HL-60/S4 treated with phorbol 12-myristate 13-acetate at 8.2 ng/mL for 4 days and 3 days (cell line): ENCODE data around the gene NUTM1.
"Not testable (repeated sequence)": the region's sequence is repeated elsewhere in the genome, so short reads cannot be mapped to it uniquely, and the experiment has no call there.

Experiments used
- in situ Hi-C: fragments of 300-500 bp; cut with MboI; formaldehyde crosslinking; loops from 2 replicates; pipeline ENCODE4 v1.15.0; 2022; ENCODE audit warnings: low sequenced_read_pairs

Gene NUTM1

GRCh38 chr15:34362047-34362773 lies 19.1 kb downstream of the NUTM1 start:
- in situ Hi-C loops, result no loop called here

GRCh38 chr15:34364041-34364440 lies 20.9 kb downstream of the NUTM1 start:
- in situ Hi-C loops, result no loop called here

GRCh38 chr15:34365091-34365825 lies 22.1 kb downstream of the NUTM1 start:
- in situ Hi-C loops, result no loop called here

DNA sequence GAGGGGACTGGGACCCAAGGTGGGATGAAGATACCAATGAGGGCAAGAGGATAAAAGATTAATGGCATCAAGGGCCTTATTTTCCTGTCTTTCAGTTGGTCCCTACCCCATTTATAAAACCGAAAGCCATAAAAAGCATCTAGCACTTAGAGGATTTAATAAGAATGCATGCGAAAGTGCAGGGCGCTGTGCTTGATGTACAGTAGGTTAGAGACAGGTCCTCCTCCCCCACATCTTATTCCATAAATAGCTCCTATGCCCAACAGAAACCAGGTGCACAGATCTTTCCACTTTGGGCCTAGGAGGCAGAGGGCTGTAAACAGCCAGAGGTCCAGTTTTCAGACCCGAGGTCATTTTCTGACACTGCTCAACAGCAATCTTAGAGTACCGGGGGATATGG lies 22.7 kb downstream of the NUTM1 start:
- in situ Hi-C loops, result no loop called here

DNA sequence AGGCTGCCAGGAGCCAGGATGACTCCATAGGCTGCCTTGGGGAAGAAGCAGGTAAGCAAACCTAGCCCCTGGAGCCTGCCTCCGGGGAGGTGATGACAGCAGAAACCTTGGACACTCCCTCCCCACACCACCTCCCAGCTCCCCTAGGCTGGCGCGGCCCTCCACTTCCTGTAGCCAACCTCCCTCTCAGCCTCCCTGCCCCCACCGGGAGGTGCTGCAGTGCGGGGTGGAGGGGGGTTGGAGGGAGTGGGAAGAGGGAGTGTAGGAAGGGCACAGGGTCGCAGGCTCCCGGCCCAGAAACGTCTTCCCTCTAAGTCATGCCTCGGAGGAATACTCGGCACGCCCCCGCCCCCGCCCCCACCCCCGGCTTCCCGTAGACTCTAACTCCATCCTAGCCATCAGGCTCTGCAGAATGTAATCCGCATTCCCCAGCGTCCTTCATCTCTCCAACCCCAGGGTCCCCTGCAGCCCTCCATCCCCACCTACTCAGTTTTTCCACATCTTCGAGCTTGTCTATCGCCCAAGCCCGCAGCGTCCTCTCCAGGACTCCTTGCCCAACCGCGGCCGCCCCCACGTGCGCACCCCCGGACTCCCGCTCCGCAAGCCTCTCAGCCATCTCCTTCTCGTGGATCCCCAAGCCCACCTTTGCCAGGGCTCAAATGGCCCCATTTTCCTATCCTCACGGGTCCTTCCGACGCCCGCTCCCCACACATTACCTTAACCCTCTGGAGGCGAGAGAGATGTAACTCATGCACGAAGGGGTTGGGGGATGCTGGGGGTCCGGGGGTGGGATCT lies 23.4 kb downstream of the NUTM1 start:
- in situ Hi-C loops, result no loop called here

- in situ Hi-C loops, result no loop called here
Observed at GRCh38 chr15:34367101-34368081, 24.3 kb downstream of the NUTM1 start, which contains the start of gene LPCAT4. TSS of gene LPCAT4 (minus strand) at chr15:34367196. CDS start at chr15:34367100, 96 bp downstream.

DNA sequence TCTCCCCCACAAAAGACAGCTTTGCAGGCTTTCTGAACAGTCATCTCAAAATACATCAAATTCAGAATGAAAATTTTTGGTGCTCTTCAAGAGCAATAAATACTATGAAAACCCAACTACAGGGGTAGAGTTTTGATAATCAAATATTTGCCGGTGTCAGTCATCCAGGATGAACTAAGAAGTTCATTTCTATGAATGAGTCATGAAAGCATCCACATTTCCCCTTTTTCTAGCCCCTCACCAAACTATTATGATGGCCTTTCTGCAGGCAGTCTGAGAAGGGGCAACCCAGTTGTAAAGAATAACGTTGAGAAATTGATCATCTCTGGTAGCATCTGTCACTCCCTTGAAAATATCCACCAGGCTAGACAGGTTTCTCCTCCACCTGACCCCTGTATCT lies 27.0 kb downstream of the NUTM1 start:
- in situ Hi-C loops, result no loop called here

- in situ Hi-C loops, result no loop called here
Observed at GRCh38 chr15:34370643-34371042, 27.5 kb downstream of the NUTM1 start.

DNA sequence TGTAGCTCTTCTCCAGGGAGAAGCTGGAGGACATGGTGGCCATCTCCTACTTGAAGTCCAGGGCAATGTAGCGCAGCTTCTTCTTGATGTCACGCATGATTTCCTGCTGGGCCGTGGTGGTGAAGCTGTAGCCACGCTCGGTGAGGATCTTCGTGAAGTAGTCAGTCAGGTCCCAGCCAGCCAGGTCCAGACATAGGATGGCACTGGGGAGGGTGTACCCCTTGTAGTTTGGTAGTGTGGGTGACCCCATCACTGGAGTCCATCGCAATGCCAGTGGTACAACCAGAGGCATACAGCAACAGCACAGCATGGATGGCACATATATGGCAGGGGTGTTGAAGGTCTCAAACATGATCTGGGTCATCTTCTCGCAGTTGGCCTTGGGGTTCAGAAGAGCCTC lies 30.8 kb downstream of the NUTM1 start:
- in situ Hi-C loops, result no loop called here

DNA sequence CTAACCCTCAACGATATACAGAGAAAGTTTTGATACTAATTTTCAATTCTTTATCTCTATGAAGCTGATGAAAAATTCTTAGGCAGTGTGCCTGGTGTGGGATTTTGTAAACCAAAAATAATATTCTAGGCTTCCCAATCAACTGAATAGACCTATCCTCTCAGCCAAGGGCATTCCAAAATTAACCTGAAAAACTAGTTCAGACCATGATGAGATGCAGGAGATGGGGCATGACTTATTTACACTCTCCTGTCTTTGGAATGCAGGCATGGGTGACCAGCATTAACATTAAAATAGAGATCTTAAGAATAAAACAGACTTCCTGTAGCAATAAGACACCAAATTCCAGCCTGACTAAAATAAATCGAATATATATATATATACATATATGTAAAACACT lies 31.7 kb downstream of the NUTM1 start:
- in situ Hi-C loops, result no loop called here

- in situ Hi-C loops, result not testable (repeated sequence)
Observed at GRCh38 chr15:34375541-34375940, 32.4 kb downstream of the NUTM1 start.

DNA sequence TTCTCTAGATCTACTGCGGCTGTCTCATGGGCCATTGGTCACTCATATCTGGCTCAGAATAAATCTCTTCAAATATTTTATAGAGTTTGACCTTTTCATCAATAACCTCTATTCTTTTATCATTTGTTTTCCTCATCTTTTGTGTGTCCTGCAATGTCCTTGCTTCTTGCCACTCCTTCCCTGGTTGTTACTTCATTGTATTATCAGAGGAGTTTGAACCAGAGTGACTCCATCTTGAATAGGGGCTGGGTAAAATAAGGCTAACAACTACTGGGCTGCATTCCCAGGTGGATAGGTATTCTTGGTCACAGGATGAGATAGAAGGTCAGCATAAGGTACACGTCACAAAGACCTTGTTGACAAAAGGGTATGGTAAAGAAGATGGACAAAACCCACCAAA lies 33.7 kb downstream of the NUTM1 start:
- in situ Hi-C loops, result no loop called here

- in situ Hi-C loops, result not testable (repeated sequence)
Observed at GRCh38 chr15:34380491-34380890, 37.4 kb downstream of the NUTM1 start.

DNA sequence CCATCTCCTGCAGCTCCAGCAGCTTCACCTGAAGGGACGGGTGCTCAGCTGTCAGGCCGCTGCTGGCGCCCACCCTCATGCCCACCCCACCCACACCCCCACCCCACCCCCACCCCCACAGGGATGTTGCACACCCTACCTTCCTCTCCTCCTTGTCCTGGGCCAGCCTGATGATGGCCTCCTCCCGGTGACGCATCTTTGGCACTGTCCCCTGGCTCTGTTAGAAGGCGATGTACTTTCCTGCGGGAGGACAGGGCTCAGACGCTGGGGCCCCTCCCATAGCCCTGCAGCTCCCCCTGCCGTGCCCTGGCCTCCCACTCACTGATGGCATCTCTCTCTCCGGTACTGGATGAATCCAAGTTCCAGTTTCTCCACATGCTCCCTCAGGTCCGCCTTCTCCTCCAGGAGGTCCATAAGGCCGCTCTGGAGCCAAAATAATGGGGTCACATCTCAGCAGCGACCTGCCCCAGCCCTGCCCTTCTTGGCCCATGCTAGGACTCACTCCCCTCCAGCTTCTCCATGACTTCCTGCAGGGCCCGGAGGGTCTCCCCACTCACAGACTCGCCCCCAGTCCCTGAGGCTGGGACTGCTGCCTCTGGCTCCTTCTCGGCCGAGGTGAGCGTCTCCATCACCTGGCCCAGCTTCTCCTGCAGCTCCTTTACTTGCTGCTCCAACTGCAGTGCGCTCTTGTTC lies 38.9 kb downstream of the NUTM1 start:
- in situ Hi-C loops, result not testable (repeated sequence)

GRCh38 chr15:34389594-34390086 lies 46.5 kb downstream of the NUTM1 start:
- in situ Hi-C loops, result not testable (repeated sequence)

DNA sequence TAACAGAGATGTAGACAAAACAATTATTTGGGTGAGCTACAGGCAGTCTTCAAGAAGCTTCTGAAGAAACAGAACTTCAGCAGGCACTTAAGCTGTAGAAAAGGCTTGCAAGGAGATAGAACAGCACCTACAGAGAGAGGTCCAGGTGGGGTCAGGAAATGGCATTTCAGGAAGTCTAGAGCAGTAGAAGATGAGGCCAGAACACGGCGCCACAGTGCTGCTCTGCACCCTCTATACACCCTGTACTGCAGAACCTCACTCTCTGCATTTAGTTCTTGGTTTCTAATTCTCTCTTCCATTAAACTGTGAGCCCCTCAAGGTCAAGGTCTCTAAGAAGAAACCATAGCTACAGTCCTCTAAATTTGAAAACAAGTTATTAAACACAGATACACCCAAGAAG lies 49.9 kb downstream of the NUTM1 start:
- in situ Hi-C loops, result not testable (repeated sequence)

- in situ Hi-C loops, result not testable (repeated sequence)
Observed at GRCh38 chr15:34397637-34398259, 54.6 kb downstream of the NUTM1 start.

GRCh38 chr15:34403160-34403598 lies 60.1 kb downstream of the NUTM1 start:
- in situ Hi-C loops, result not testable (repeated sequence)

GRCh38 chr15:34403899-34404298 lies 60.8 kb downstream of the NUTM1 start:
- in situ Hi-C loops, result not testable (repeated sequence)
